Uterus (tissue), 2 donors: ENCODE results near the gene DCANP1.

Source experiments
- POLR2A ChIP-seq, 2 donors: fragments of 450-650 bp; IDR thresholded peaks; one replicate each; pipeline ENCODE4 v1.6.1; 2016; ENCODE audit warnings: antibody characterized with exemption in 2 of 2, mild to moderate bottlenecking in 1 of 2, moderate library complexity in 1 of 2
- TF ChIP-seq, protein P1 (sequence below), 4 experiments: fragments of 200-600 bp in 2 of 4; fragments of 450-650 bp in 2 of 4; sonication (generic) in 2 of 4; IDR thresholded peaks; one replicate each; pipeline ENCODE4 v1.5.1; 2016 to 2019; ENCODE audit warnings: antibody characterized with exemption in 4 of 4, mild to moderate bottlenecking in 2 of 4, moderate library complexity in 1 of 4

DNA sequence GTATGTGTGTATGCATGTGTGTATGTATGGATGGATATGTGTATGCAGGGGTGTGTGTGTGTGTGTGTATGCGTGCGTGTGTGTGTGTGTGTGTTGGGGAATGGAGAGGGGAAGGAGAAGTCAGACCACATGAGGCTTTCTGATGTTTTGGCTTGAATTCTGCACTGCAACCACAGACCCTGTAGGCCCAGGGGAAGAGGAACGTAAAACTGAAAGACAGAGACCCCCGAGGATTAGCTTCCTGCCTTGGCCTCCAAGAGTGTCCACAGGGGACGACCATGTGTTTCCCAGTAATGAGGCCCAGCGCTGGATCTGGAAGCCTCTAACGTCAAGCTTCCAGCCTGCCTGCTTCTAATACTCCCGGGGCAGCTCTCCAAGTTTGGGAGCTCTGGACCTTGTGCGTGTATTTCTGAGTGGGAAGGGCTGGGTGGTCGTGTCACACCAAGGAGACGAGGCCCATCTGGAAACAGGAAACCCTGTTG lies 5.8 kb downstream of the DCANP1 start:
- TF ChIP-seq POLR2A (IDR thresholded peaks at IDR 0.05): no peak
- TF ChIP-seq, protein P1, sequence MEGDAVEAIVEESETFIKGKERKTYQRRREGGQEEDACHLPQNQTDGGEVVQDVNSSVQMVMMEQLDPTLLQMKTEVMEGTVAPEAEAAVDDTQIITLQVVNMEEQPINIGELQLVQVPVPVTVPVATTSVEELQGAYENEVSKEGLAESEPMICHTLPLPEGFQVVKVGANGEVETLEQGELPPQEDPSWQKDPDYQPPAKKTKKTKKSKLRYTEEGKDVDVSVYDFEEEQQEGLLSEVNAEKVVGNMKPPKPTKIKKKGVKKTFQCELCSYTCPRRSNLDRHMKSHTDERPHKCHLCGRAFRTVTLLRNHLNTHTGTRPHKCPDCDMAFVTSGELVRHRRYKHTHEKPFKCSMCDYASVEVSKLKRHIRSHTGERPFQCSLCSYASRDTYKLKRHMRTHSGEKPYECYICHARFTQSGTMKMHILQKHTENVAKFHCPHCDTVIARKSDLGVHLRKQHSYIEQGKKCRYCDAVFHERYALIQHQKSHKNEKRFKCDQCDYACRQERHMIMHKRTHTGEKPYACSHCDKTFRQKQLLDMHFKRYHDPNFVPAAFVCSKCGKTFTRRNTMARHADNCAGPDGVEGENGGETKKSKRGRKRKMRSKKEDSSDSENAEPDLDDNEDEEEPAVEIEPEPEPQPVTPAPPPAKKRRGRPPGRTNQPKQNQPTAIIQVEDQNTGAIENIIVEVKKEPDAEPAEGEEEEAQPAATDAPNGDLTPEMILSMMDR (IDR thresholded peaks at IDR 0.05): no peak
